Measurements from ENCODE around the gene CLTC. TPM values are rescaled to one million over a fixed set of nuclear protein-coding genes. Genes with fewer than 3 reads are reported as not detected.

The CLTC gene
- total RNA-seq, 1 donor from 2014 or later = 296 TPM

- H3K27me3 ChIP-seq (ENCODE audit: control insufficient read depth, insufficient read depth, low read length) = no peaks in the 10 kb centered on the region
- TF ChIP-seq CTCF (IDR thresholded peaks at IDR 0.05; ENCODE audit: insufficient read depth, low read length, poor library complexity, severe bottlenecking) = no peak
- no peak overlapping the region for H3K4me3 ChIP-seq (ENCODE audit: low read depth, low read length)
- H3K36me3 ChIP-seq (ENCODE audit: control insufficient read depth, insufficient read depth, low read length) = no peaks in the 10 kb centered on the region
- no peak for DNase-seq (ENCODE audit: low read depth)
Measured at GRCh38 chr17:59733697-59734096, 114.0 kb downstream of the CLTC start.

- no peak for TF ChIP-seq CTCF (IDR thresholded peaks at IDR 0.05; ENCODE audit: insufficient read depth, low read length, poor library complexity, severe bottlenecking)
- H3K36me3 ChIP-seq (ENCODE audit: control insufficient read depth, insufficient read depth, low read length) = no peaks in the 10 kb centered on the region
- H3K4me3 ChIP-seq (ENCODE audit: low read depth, low read length) = no peak overlapping the region
- no peaks in the 10 kb centered on the region for H3K27me3 ChIP-seq (ENCODE audit: control insufficient read depth, insufficient read depth, low read length)
- no peak for DNase-seq (ENCODE audit: low read depth)
Measured at GRCh38 chr17:59734226-59734625, 114.5 kb downstream of the CLTC start.

- H3K36me3 ChIP-seq (ENCODE audit: control insufficient read depth, insufficient read depth, low read length) = no peaks in the 10 kb centered on the region
- no peak for TF ChIP-seq CTCF (IDR thresholded peaks at IDR 0.05; ENCODE audit: insufficient read depth, low read length, poor library complexity, severe bottlenecking)
- DNase-seq (ENCODE audit: low read depth) = no peak
- H3K4me3 ChIP-seq (ENCODE audit: low read depth, low read length) = no peak overlapping the region
- no peaks in the 10 kb centered on the region for H3K27me3 ChIP-seq (ENCODE audit: control insufficient read depth, insufficient read depth, low read length)
Measured at GRCh38 chr17:59737324-59737723, 117.6 kb downstream of the CLTC start.

- Histone ChIP-seq H3K36me3 (ENCODE audit: control insufficient read depth, insufficient read depth, low read length) (no peaks in the 10 kb centered on the region), H3K4me3 (ENCODE audit: low read depth, low read length) (no peak overlapping the region), H3K27me3 (ENCODE audit: control insufficient read depth, insufficient read depth, low read length) (no peaks in the 10 kb centered on the region)
- TF ChIP-seq CTCF (IDR thresholded peaks at IDR 0.05; ENCODE audit: insufficient read depth, low read length, poor library complexity, severe bottlenecking) = no peak
- no peak for DNase-seq (ENCODE audit: low read depth)
Measured at GRCh38 chr17:59743842-59744241, 124.1 kb downstream of the CLTC start.

GRCh38 chr17:59745040-59745439, 125.3 kb downstream of the CLTC start:
- H3K27me3 ChIP-seq (ENCODE audit: control insufficient read depth, insufficient read depth, low read length) = no peaks in the 10 kb centered on the region
- no peak for TF ChIP-seq CTCF (IDR thresholded peaks at IDR 0.05; ENCODE audit: insufficient read depth, low read length, poor library complexity, severe bottlenecking)

More at GRCh38 chr17:59745040-59745439, 125.3 kb downstream of the CLTC start:
- no peaks in the 10 kb centered on the region for H3K36me3 ChIP-seq (ENCODE audit: control insufficient read depth, insufficient read depth, low read length)
- H3K4me3 ChIP-seq (ENCODE audit: low read depth, low read length) = no peak overlapping the region
- no peak for DNase-seq (ENCODE audit: low read depth)

Other genes with a start within 250 kb of the CLTC start
- 40.8 and 42.9 TPM in 2 replicates for gene DHX40, start 54.3 kb upstream of the CLTC start, total RNA-seq
- gene PTRH2, start 87.5 kb downstream of the CLTC start, total RNA-seq = 40.5 and 52.2 TPM in 2 replicates
- 171 and 224 TPM in 2 replicates for gene VMP1, start 87.8 kb downstream of the CLTC start, total RNA-seq